Measurements from ENCODE around the gene B4GALT5. TPM values are rescaled to one million over a fixed set of nuclear protein-coding genes. Genes with fewer than 3 reads are reported as not detected.

Gene B4GALT5
- total RNA-seq, 1 experiment from 2014 or later: 92.5 TPM

DNA sequence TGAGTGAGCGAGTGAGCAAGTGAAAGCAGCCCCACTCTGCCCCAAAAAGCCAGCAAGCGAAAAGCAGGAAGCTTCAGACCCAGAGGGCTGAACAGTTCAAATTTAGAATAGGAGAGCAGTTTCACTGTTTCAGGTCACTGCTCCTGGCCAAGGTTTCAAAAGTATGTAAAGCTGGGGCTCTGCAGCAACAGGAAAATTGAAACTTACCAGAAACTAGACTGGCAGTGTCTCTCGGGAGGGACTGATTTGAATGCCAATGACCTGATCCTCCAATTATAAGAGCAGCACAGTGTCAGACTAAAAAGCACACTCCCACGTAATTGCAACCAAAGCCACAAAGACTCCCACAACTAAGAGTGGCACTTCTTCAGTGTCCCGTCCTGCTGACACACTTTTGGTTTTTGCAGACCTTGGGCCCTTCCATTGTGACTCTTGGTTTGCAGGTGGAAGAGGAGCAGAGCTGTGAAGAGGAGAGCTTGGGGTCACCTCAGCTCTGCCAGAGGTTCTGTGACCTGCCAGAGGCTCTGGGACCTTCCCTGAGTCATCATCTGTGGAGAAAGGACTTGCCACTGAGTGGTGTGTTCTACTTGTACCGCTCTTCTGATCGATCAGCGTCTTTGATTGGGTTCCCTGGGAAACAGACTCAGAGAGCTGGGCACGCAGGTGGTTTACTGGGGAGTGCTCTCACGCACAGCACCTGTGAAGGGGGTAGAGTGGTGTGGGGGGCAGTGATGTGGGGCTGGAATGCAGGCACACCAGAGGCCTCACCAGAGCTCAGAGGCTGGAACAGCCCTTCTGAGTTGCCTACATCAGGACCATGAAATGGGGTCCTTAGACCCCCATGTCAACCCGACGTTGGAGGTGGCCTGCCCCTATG lies 93.1 kb downstream of the B4GALT5 start (continued):
- TF ChIP-seq CEBPB (IDR thresholded peaks at IDR 0.05; ENCODE audit: low read depth): no peak
- no peak for TF ChIP-seq ZFX (IDR thresholded peaks at IDR 0.05)
- TF ChIP-seq CBX3 (IDR thresholded peaks at IDR 0.05; ENCODE audit: low read depth): no peak

DNA sequence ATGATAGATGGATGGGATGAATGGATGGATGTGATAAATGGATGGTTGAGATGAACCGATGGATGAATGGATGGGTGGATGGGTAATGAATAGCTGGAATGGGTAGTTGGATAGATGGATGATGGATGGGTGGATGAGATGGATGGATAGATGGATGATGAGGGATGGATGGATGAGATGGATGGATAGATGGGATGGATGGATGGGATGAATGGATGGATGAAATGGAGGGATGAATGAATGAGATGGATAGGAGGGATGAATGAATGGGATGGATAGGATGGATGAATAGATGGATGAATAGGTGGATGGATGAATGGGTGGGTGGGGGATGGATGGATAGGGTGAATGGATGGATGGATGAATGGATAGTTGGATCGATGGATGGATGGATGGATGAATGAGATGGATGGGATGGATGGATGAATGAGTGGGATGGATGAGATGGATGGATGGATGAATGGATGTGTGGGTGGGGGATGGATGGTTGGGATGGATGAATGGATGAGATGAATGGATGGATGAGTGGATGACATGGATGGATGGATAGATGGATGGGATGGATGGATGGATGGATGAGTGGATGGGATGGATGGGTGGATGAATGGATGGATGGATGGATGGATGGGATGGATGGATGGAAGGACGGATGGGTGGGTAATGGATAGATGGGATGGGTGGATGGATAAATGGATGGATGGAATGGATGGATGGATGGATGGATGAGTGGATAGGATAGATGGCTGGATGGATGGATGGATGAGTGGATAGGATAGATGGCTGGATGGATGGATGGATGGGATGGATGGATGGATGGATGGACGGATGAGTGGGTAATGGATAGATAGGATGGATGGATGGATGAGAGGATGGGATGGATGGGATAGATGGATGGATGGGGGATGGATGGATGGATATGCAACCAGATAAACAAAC lies 94.3 kb downstream of the B4GALT5 start:
- Histone ChIP-seq H3K9me2 (ENCODE audit: insufficient read depth) (no peaks in the 10 kb centered on the region), H3K4me2 (ENCODE audit: low read length) (no peak overlapping the region), H2AFZ (ENCODE audit: low read depth, low read length, poor library complexity, severe bottlenecking) (no peak overlapping the region), H3K79me2 (ENCODE audit: insufficient read depth, low read length) (no peaks in the 10 kb centered on the region), H3K4me3 (replicated peaks in 1 of 2; ENCODE audit: low read depth in 1 of 2, low read length in 2 of 2) (no peak overlapping the region), H4K20me1 (ENCODE audit: insufficient read depth) (no peaks in the 10 kb centered on the region), H3K36me3 (ENCODE audit: control insufficient read depth in 1 of 2, insufficient read depth in 2 of 2, low read length in 2 of 2) (no peaks in the 10 kb centered on the region), H3K9ac (ENCODE audit: low read length) (no peak overlapping the region), H3K27ac (ENCODE audit: low read depth, low read length) (no peak overlapping the region), H3K9me3 (ENCODE audit: control insufficient read depth in 1 of 2, insufficient read depth in 1 of 2, low read depth in 1 of 2, low read length in 2 of 2) (peaks cover 0 to 8% of the 10 kb centered on the region in 2 experiments; a peak in 1 of 4 replicates), H3K27me3 (ENCODE audit: insufficient read depth, low read length) (no peaks in the 10 kb centered on the region), H3K4me1 (ENCODE audit: control insufficient read depth in 1 of 2, insufficient read depth in 2 of 2, low read length in 2 of 2) (peaks cover 0 to 9% of the 10 kb centered on the region in 2 experiments; a peak in 2 of 4 replicates)
- intact Hi-C loops (cut with micrococcal nuclease): no loop called here
- TF ChIP-seq EZH2 (IDR thresholded peaks at IDR 0.05) (no peak), CEBPB (IDR thresholded peaks at IDR 0.05; ENCODE audit: low read depth) (no peak), CBX3 (IDR thresholded peaks at IDR 0.05; ENCODE audit: low read depth) (no peak), SRF (IDR thresholded peaks at IDR 0.05; ENCODE audit: low read depth) (no peak)
- ATAC-seq: no peak
- ChIA-PET POLR2A (no interaction called here), RAD21 (ENCODE audit: low non-redundant PET in 1 of 2, low total read pairs in 2 of 2, uncharacterized antibody in 2 of 2, unreplicated experiment in 2 of 2) (no interaction called here), CTCF (no interaction called here)
- no peak for DNase-seq (ENCODE audit: low read depth, low spot score)
- no TSS peak for BruUV-seq (replicated peaks)

DNA sequence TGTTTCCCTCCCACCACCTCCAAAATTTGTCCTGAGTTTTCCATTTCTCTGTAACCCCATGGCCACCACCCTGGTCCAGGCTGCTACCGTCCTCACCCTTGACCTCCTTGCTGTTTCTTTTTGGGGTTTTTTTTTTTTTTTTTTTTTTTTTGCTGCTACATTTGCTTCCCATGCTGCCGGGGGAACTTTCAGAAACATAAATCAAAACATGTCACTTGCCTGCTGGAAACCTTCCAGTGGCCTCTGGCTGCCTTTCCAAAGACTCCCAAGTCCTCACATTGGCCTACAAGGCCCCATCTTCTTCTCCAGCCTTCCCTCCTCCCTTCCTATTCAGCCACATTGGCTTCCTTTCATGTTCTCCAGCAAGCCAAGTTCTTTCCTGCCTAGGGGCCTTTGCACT lies 95.4 kb downstream of the B4GALT5 start:
- ATAC-seq: no peak
- POLR2A ChIA-PET: no interaction called here
- CTCF ChIA-PET: no interaction called here
- Histone ChIP-seq H2AFZ (ENCODE audit: low read depth, low read length, poor library complexity, severe bottlenecking) (no peak overlapping the region), H4K20me1 (ENCODE audit: insufficient read depth) (no peaks in the 10 kb centered on the region), H3K79me2 (ENCODE audit: insufficient read depth, low read length) (no peaks in the 10 kb centered on the region), H3K9me3 (ENCODE audit: control insufficient read depth in 1 of 2, insufficient read depth in 1 of 2, low read depth in 1 of 2, low read length in 2 of 2) (peaks cover 0 to 8% of the 10 kb centered on the region in 2 experiments; a peak in 1 of 4 replicates), H3K27ac (ENCODE audit: low read depth, low read length) (no peak overlapping the region), H3K27me3 (ENCODE audit: insufficient read depth, low read length) (no peaks in the 10 kb centered on the region), H3K4me2 (ENCODE audit: low read length) (no peak overlapping the region), H3K9ac (ENCODE audit: low read length) (no peak overlapping the region), H3K4me3 (replicated peaks in 1 of 2; ENCODE audit: low read depth in 1 of 2, low read length in 2 of 2) (no peak overlapping the region), H3K36me3 (ENCODE audit: control insufficient read depth in 1 of 2, insufficient read depth in 2 of 2, low read length in 2 of 2) (no peaks in the 10 kb centered on the region), H3K4me1 (ENCODE audit: control insufficient read depth in 1 of 2, insufficient read depth in 2 of 2, low read length in 2 of 2) (peaks cover 0 to 9% of the 10 kb centered on the region in 2 experiments; a peak in 2 of 4 replicates), H3K9me2 (ENCODE audit: insufficient read depth) (no peaks in the 10 kb centered on the region)
- RAD21 ChIA-PET (ENCODE audit: low non-redundant PET in 1 of 2, low total read pairs in 2 of 2, uncharacterized antibody in 2 of 2, unreplicated experiment in 2 of 2): no interaction called here
- intact Hi-C loops (cut with micrococcal nuclease): no loop called here
- BruUV-seq (replicated peaks): no TSS peak
- no peak for DNase-seq (ENCODE audit: low read depth, low spot score)
- TF ChIP-seq JUND (IDR thresholded peaks at IDR 0.05) (no peak), RAD21 (IDR thresholded peaks at IDR 0.05; ENCODE audit: low read depth) (no peak), EGR1 (IDR thresholded peaks at IDR 0.05; ENCODE audit: low read depth) (no peak), FOSL1 (IDR thresholded peaks at IDR 0.05; ENCODE audit: low read depth) (no peak), ZBTB33 (IDR thresholded peaks at IDR 0.05; ENCODE audit: extremely low read depth, insufficient replicate concordance, low read length) (no peak), TCF7L2 (IDR thresholded peaks at IDR 0.05; ENCODE audit: borderline replicate concordance, extremely low read depth, insufficient read depth, insufficient read length) (no peak), POLR2A (IDR thresholded peaks at IDR 0.05; ENCODE audit: borderline replicate concordance, extremely low read depth, insufficient read depth, insufficient read length) (no peak)
- TF ChIP-seq, protein P1, sequence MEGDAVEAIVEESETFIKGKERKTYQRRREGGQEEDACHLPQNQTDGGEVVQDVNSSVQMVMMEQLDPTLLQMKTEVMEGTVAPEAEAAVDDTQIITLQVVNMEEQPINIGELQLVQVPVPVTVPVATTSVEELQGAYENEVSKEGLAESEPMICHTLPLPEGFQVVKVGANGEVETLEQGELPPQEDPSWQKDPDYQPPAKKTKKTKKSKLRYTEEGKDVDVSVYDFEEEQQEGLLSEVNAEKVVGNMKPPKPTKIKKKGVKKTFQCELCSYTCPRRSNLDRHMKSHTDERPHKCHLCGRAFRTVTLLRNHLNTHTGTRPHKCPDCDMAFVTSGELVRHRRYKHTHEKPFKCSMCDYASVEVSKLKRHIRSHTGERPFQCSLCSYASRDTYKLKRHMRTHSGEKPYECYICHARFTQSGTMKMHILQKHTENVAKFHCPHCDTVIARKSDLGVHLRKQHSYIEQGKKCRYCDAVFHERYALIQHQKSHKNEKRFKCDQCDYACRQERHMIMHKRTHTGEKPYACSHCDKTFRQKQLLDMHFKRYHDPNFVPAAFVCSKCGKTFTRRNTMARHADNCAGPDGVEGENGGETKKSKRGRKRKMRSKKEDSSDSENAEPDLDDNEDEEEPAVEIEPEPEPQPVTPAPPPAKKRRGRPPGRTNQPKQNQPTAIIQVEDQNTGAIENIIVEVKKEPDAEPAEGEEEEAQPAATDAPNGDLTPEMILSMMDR (IDR thresholded peaks at IDR 0.05 in 2 of 3, conservative IDR thresholded peaks at IDR 0.05 in 1 of 3; ENCODE audit: borderline replicate concordance in 1 of 3, insufficient read depth in 1 of 3, low read depth in 2 of 3, low read length in 2 of 3): no peak
